HT1080 (cell line): Measurements from ENCODE around the gene LSM4. TPM values are rescaled to one million over a fixed set of nuclear protein-coding genes. Genes with fewer than 3 reads are reported as not detected.

ENCODE experiments used
- DNase-seq: peaks from one replicate; pipeline ENCODE4 v3.0.0-alpha.2; 2015; ENCODE audit warnings: low read depth
- total RNA-seq: library from RNA; depleted of rRNA; stranded (reverse); fragments of >200 nt; shearing (Covaris generic); gene quantifications from 2 replicates; pipeline ENCODE4 v1.2.3, GENCODE V29; 2014

The LSM4 gene
- total RNA-seq, 1 experiment from 2014 or later = 456 TPM

DNA sequence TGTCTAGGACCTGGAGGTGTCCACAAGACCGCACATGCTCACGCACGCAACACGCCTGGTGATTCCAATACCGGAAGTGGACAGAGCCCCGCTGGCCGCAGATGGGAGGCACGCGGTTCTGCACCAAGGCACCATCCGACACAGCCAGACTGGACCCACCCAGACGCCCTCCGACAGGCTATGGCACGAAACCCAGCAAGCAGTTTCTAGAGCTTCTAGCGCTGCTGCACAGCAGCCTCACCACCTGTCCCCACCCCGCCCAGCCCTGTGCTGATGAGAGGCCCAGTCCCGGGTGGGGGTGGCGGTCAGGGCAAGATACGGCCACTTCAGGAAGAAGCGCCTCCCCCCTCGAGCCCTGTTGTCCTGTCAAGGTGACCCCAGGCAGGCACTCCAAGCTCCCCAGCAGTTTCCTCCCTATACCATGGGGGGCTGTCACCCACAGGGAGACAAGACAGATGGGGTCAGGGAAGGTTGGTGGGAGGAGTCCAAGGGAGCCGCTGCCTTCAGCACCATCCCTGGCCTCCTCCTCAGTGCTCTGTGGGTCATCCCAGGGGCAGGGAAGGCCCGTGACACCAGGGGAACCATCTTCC lies 11.3 kb downstream of the LSM4 start:
- DNase-seq = no peak

DNA sequence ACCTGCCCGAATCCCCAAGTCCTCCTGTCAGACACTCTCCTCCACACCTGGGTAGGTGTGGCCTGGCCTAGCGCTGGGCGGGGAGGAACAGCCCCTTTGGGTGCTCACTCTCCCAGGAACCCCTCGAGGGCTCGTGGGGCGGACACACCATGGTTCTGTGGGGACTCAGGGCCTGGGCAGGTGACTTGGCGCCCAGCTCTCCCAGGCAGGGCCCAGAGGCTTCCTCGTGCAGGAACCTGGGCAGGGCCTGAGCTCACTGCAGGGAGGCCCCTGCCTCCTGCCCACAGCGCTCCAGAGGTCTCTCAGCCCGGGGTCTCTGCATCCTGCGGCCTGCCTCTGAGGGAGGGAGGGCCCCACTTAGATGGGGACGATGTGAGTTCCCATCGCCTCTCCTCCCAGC lies 11.9 kb downstream of the LSM4 start:
- no peak for DNase-seq

DNA sequence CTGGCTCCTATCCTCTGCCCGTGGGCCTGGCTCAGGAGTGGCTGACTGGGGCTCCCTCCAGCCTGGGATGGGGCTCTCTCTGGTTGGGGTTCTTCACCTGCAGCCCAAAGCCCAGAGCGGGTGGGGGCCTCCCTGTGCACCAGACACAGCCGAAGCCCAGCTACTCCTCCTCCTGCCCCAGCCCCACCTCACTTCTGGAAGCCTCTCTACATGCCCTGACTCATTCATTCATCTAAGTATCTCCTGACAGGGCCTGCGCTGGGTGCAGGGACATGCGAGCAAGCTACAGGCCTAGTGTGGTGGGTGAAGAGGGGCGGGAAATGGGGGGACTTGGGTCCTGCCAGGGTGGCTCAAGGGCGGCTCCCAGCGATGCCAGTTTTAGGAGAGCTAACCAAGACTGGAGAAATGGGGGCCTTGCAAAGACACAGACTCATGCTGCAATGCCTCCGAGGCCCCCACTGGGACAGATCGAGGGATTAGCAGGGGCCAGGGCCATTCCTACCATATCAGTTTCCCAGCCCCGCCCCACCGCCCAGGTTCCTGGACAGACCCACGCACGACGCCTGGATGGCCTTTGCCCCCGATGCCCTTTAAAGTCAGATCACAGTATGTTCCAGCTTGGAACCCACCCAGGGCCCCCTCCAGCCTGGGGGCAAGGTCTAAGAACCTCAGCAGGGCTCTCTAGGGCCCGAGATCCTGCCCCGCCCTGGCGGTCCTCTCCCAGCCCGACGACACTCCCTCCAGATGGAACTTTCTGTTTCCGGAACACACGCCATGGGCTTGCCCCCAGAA lies 12.6 kb downstream of the LSM4 start:
- no peak for DNase-seq

DNA sequence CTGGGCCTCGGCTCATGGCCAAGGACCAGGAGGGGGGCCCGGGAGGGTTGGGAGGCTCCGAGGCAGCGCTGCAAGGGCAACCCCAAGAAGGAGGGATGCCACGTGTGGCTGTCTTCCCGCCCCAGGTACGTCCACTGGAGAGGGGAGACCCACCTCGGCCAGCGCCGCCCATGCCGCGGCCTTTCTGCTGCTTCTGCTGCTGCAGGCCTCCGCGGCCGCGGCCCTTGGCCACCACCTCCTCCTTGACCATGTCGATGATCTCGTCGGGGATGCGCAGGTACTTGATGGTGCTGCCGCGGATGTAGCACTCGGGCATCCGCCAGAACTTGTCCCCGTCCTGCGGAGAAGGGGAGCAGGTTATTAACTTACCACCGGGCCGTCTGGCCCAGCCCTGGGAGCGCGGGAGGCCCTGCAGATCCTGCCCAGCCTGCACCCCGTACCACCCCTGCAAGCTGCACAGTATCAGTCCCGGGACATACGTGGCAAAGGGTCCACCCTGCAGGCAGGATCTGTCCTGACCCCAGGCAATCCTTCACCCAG lies 13.3 kb downstream of the LSM4 start:
- no peak for DNase-seq

DNA sequence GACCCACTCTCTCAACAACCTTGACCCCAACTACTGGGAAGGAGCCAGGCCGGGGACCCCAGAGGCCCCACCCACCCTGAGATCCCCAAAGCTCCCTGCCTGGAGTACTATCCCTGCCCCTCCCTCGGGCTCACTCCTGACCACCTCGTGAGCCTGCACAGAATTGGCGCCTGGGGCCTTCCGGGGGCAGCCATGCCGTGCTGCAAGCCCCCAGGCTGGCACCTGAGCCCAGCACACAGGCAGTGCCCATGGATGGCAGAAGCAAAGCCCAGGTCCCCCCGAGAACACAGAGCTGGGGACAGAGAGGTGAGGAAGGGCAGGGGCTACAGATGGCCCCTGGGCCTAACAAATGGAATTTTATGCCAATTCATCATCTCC lies 13.9 kb downstream of the LSM4 start:
- no peak for DNase-seq

DNA sequence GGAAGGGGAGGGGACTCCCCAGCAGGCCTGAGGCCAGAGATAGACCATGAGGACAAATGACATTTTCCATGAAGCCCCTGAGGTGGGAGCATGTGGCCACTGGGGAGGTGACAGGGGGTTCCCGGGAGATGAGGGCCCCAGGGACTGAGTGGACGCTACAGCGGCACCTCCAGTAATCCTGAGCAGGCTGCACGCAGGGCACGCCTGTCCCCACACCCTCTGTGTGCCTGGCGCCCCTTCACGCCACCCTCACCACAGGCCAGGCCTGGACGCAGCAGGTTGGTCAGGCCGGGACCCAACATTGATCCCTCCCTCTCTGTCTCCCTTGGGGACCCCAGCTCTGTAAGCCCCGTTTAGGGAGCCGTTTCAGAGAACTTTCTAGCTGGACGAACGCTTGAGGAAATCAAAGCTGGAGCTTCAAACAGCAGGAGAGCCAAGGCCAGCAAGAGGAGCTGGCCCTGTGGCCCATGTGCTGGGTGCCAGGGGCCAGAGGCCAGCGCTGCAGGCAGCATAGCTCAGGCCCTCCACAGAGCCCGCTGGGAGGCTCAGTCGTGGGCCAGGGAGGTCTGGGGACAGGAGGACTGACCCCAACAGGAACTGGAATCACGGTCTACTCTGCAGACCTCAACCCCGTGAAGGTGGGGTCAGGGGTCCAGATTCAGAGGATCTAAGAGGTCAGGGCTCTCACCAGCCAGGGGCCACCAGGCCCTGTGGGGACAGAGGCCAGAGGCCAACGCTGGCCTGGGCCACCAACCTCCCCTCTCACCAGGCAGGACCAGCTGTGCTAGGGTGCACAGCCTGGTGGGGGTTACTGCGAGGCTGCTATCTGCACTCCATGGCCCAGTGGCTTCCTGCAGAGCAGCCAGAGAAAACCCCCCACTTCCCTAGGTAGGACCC lies 14.6 kb downstream of the LSM4 start:
- DNase-seq = no peak

DNA sequence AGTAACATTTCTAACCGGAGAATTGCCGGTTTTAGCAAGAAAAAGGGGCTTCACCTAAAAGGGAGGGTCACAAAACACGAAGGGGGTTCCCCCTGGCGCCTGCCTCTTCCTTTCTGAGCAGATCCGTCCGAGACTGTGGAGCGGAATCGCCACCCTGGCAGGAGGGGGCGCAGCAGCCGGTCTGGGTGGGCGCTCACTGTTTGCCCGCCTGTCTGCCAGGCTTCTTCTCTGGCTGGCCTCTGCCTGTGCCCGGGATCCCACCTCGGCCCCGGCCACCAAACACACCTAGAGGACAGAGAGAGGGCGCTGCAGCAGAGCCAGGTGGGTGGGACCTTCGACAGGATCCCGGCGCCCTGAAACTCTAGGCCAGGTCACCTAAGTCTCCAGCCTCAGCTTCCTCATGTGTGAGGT lies 15.6 kb downstream of the LSM4 start:
- no peak for DNase-seq

DNA sequence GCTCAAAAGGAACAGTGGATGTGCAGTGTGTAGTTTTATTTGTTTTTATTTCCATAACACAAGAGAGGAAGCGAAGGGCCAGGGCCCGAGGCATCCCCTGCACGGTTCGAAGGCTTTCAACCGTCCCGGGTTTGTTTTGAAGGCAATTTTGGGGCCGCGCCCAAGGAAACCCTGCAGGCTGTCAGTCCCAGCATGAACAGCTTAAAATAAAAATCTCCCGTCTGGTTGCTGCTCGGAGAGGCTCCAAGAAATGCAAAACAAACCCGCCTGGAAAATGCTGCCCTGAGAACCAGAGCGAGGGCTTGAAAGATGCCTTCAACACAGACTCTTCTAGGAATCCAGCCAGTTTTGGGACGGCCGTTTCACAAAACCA lies 16.0 kb downstream of the LSM4 start:
- DNase-seq = no peak

DNA sequence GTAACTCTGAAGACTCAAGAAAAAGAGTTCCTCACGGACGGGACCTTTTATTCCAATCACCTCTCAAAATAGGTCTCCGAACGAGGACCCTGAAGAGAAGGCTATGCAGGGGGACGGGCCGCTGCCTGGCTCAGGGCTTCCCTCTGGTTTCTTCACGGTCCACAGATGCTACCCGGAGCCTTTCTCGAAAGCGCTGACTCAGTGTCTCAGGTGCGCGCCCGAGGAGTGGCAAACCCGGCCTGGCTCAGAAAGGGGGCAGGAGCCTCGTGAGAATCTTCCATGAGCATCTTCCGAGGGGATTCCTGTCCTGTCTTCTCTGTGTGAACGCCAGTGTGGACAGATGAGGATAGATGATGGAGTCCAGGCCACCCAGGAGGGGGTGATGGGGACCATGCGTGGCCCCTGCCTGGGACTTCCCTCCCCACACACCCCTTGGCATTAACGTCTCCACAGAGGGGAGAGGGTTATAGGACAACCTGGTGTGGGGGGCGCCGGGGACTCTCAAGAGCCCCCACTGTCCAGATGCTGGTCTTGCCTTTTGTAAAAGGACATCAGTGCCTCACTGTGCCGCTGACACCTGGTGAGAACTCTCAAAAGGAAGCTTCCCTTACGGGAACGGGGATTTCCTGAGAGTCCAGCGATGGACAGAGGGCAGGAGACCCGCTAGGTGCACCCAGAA lies 16.5 kb downstream of the LSM4 start:
- DNase-seq = no peak

DNA sequence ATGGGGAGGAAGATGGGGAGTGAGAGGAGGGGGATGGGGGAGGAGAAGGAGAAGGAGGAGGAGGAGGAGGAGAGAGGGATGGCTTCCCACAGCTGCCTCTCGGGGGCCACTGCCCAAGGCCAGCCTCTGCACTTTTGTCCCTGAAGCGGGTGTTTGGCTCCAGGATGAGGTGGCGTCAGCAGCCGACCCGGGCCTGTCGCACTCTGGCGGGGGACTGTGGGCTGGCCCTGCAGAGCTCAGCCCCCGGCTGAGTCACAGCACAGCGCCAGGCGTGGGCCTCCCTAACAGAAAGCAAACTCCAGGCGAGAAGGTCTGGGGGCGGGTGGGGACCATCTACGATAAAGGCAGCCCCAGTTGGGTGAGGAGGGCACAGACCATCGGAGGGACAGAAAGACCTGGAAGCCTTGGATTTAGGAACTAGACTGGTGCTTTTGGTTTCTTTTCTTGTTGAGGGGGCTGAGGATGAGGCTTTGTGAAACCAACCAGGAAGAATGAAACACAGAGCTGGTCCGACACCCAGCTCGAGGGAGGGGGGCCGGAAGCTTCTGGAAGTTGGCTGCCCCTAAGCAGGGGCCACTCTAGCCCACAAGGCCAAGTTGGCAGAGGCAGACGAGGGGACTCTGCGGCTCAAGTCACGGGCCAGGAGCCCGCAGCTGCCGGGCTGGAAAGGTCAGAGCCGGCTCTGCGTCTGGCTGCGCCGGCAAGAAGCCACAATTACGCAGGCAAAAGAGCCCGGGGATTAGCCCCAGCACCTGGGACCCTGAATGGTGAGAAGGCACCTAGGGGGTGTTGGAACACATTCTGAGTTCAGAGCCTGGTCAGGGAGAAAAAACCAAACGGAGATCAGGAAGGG lies 18.2 kb downstream of the LSM4 start:
- DNase-seq = peak; percentile 79

DNA sequence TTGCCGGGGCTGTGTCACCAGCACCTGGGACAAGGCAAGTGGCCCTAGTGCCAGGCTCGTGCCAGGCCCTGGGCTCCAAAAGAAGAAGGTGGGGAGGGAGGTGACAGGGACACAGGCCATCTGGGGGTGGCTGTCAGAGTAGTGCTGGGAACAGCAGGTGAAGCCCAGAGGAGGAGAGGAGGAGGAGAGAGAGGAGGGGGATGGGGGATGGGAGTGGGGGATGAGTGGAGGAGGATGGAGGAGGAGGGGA lies 18.7 kb downstream of the LSM4 start:
- no peak for DNase-seq

DNA sequence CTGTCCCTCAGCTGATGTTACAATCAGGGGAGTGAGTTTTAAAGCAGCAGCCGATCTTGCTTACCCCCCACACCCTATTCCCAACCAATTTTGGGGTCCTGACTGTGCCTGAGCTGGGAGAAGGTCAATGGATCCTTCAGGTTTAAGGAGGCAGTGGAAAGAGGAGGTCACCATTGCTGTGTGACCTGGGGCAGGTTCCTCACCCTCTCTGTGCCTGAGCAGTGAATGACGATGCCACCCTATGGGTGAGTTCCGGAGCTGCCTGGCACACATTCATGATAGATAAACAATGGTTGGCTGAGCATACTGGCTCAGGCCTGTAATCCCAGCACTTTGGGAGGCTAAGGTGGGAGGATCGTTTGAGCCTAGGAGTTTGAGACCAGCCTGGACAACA lies 21.2 kb downstream of the LSM4 start:
- no peak for DNase-seq

DNA sequence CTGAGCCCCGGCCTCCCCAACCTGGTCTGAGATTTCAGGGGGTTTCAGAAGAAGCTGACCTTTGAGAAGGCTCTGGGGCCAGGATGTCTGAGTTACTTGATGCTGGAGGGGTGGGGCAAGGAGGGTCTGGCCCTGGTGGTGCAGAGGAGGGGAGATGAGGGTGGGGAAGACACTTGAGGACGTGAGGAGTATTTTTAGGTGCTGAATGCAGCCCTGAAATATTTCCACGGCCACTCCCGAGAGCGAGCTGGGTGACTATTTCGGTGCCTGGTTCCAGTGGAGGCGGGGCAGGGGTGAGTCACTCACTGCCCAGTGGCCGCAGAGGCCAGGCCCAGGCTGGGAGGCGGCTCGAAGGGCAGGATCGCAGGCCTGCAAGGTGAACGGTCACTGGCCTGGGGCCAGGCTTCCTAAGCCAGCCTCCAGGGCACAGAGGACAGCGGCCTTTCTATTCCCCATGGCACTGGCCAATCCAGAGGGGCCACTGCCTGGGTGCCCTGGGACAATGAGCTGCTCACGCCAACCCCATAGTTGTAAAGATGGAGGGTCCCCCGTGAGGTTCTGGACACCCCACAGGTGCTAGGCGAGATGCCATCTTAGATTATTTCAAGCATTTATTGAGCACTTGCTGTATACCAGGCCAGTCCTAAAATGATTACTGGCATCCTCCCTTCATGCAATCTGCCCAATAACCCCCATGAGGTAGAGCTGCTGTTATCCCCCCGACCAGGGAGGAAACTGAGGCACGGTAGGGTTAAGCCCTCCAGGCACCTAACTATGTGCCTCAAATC lies 21.8 kb downstream of the LSM4 start:
- DNase-seq = peak; percentile 68

DNA sequence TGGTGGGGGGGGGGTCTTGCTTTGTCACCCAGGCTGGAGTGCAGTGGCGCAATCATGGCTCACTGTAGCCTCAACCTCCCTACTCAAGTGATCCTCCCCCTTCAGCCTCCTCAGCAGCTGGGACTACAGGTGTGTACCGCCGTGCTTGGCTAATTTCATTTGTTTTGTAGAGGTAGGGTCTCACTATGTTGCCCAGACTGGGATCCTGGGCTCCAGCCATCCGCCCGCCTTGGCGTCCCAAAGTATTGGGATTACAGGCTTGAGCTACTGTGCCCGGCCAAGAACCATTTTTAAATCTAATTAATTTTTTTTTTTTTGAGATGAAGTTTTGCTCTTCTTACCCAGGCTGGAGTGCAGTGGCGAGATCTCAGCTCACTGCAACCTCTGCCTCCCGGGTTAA lies 23.2 kb downstream of the LSM4 start:
- DNase-seq = no peak

DNA sequence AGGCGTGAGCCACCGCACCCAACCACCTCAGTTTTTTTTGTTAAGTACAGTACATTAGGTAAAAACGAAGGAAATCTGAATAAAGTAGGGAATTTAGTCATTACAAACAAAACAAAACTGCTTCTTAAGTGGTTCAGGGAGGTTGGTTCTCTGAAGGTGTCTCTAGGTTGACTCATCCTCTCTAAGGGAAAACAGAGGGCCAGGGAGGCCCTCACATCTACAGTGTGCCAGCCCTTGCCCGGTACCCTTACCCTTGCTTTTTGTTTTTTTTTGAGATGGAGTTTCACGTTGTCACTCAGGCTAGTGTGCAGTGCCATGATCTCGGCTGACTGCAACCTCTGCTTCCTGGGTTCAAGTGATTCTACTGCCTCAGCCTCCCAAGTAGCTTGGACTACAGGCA lies 24.3 kb downstream of the LSM4 start:
- DNase-seq = no peak

DNA sequence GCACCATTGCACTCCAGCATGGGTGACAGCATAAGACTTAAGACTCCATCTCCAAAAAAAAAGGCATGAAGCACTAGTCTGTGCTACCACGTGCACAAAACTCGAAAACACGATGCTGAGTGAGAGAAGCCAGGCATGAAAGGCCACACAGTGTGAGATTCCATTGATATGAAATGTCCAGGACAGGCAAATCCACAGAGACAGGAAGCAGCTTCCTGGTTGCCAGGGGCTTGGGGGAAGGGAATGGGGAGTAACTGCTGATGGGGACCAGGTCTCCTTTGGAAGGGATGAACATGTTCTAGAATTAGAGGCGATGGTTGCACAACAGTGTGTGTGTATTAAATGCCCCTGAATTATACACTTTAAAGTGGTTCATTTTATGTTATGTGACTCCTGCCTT lies 25.6 kb downstream of the LSM4 start:
- DNase-seq = no peak

DNA sequence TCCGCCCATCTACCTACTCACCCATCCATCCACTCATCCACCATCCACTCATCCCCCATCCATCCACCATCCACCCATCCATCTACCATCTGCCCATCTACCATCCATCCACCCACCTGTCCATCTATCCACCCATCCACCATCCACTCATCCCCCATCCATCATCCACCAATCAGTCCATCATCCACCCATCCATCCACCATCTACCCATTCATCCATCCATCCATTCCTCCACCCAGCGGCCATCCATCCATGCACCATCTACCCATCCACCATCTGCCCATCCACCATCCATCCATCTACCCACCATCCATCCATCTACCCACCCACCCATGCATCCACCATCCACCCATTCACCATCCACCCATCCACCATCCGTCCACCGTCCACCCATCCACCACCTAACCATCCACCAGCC lies 27.8 kb downstream of the LSM4 start:
- DNase-seq = no peak

DNA sequence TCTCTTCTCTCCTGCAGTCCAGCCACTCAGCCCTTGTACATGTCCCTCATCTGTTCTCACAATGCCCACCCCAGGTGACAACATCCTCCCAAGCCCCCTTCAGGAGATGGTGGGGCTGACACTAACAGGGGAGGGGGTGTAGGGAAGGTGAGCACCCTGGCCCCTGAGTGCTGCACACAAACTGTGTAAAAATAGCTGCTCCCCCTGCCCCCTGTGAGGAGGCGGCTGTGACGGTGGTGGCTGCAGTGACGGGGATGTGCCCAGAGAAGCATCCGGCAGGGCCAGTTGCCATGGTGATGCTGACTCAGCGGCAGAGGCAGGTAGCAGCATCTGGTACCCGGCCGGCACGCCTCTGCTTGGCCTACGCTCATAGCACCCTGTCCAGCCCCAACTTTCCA lies 28.4 kb downstream of the LSM4 start:
- DNase-seq = no peak

DNA sequence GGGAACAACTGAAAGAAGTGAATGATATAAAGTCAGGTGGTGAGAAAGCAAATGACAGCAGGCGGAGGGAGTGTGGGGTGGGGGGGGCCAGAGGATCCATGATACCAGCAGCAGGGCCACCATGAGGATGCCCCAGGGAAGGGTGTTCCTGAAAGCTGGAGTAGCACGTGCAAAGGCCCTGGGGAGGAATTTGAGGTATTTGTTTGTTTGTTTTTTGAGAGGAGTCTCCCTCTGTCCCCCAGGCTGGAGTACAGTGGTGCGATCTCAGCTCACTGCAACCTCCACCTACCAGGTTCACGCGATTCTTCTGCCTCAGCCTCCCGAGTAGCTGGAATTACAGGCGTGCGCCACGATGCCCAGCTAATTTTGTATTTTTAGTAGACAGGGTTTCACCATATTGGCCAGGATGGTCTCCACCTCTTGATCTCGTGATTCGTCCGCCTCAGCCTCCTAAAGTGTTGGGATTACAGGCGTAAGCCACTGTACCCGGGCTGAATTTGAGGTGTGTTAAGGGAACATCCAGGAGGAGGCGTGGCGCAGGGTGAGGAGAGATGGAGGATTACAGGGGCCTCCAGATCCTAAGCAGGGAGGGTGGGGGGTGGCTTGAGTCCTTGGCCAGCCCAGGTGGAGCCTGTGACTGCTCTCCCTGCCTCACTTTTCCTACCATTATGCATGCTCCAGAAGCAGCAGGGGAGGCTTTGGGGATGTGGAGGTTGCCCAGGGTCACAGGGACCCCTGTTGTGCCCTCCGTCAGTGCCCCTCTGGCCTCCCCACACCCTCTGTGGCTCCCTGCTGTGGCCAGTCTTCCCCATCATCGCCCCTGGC lies 29.0 kb downstream of the LSM4 start:
- no peak for DNase-seq
